ENCODE results near the gene ACOT2.

The ACOT2 gene

DNA sequence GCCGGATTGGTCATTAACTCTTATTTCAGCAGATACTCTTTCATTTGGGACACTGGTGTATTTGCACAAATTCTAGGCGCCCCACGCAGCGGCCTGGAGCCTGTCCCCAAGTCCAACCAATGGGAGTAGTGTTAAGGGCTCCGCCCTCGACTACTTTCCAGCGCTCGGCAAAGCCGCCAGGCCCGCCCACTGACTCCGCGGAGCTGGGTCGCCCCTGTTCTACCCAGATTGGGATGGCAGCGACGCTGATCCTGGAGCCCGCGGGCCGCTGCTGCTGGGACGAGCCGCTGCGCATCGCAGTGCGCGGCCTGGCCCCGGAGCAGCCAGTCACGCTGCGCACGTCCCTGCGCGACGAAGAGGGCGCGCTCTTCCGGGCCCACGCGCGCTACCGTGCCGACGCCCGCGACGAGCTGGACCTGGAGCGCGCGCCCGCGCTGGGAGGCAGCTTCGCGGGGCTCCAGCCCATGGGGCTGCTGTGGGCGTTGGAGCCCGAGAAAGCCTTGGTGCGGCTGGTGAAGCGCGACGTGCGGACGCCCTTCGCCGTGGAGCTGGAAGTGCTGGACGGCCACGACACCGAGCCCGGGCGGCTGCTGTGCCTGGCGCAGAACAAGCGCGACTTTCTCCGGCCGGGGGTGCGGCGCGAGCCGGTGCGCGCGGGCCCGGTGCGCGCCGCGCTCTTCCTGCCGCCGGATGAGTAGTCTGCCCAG is 43.5 kb downstream of the ACOT2 start, which contains the start of gene ACOT6:
ACOT6 (plus strand) TSS at position 179 of the 707 bp plus-strand sequence; CDS start at position 234, 55 bp downstream.
- peak; percentile 98 for DNase-seq (ENCODE audit: insufficient read length, low spot score)
- FAIRE-seq = peak; percentile 97

GRCh38 chr14:73613046-73613383 is 44.0 kb downstream of the ACOT2 start:
- FAIRE-seq (no peak), DNase-seq (ENCODE audit: insufficient read length, low spot score) (peak; percentile 57)

DNA sequence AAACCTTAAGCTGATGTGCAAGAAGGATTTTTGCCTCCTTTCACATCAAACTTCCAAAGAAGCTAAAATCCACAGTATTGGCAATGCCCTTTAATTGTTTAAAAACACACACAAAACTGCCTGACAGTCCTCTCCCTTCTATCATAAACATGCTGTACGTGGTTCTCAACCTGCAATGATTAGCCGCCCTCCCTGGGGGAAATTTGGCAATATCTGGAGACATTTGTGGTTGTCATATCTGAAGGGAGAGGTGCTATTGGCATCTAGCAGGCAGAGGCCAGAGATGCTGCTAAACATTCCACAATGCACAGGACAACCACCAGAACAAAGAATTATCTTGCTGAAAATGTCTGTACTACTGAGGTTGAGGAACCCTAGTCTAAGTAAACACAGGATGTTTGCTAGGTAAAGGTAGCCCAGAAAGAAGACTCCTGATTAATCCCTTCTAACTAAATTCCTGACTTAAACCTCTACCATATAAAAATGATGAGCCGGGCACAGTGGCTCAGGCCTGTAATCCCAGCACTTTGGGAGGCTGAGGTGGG is 44.5 kb downstream of the ACOT2 start:
- FAIRE-seq (no peak), DNase-seq (ENCODE audit: insufficient read length, low spot score) (no peak)

DNA sequence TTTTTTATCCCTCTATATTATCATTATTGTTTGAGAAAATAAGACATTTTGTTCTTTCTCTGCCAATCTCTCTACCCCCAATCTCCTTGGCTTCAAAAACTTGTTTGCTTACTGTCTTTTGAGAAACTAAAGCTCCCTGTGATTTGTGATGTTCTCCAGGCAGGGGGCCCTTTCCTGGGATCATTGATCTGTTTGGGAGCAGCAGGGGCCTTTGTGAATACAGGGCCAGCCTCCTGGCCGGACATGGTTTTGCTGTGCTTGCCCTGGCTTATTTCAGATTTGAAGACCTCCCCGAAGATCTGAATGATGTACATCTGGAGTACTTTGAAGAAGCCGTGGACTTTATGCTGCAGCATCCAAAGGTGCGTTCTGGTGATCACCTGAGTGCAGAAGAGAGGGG is 47.8 kb downstream of the ACOT2 start:
- no peak for DNase-seq (ENCODE audit: insufficient read length, low spot score)
- FAIRE-seq = no peak

DNA sequence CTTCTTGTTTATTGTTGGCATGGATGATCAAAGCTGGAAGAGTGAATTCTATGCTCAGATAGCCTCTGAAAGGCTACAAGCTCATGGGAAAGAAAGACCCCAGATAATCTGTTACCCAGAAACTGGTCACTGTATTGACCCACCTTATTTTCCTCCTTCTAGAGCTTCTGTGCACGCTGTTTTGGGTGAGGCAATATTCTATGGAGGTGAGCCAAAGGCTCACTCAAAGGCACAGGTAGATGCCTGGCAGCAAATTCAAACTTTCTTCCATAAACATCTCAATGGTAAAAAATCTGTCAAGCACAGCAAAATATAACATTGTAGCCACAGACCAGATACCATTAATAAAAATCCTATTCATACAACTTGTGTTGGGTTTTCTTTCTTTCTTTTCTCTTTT is 50.5 kb downstream of the ACOT2 start:
- DNase-seq (ENCODE audit: insufficient read length, low spot score) (no peak), FAIRE-seq (no peak)

DNA sequence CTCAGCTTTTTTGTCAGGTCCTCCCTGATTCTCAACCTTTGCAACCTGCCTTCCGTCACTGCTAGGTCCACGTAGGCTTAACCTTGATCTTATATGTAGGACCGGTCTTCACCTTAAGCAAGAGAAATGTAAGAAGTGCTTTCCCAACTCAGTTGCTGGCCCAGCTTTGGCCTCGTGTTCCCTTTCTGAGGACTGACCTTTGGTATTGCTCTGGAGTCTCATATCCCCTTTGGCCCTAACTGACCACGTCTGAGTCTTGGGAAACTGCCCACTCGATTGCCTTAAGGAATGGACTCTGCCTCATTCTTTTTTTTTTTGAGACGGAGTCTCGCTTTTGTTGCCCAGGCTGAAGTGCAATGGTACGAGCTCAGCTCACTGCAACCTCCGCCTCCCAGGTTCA is 51.3 kb downstream of the ACOT2 start:
- DNase-seq (ENCODE audit: insufficient read length, low spot score) (no peak), FAIRE-seq (peak; percentile 71)

GRCh38 chr14:73623504-73624054 is 54.6 kb downstream of the ACOT2 start:
- DNase-seq (ENCODE audit: insufficient read length, low spot score) (no peak), FAIRE-seq (peak; percentile 81)

All from HTR-8/SVneo (cell line).